Measurements from ENCODE around the gene KIF1B. TPM values are rescaled to one million over a fixed set of nuclear protein-coding genes. Genes with fewer than 3 reads are reported as not detected.

The KIF1B gene
- total and polyA plus RNA-seq, 9 of the 15 experiments (the other 6 are each of a cell fraction or from before 2014, with no cell fraction given): 2.8 to 19.8 (median 11.9) TPM

DNA sequence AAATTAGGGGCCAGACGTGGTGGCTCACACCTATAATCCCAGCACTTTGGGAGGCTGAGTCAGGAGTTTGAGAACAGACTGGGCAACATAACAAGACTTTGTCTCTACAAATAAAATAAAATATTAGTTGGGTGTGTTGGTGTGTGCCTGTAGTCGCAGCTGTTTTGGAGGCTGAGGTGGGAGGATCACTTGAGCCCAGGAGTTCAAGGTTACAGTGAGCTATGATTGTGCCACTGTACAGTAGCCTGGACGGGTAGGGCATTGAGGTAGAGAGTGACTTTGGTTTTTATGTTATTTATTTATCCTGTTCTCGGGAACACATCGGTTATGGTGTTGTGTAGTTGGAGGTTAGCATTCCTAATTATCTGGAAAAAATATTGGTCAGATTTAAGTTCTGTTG, 19.5 kb downstream of the KIF1B start (continued):
- TF ChIP-seq, protein P1, sequence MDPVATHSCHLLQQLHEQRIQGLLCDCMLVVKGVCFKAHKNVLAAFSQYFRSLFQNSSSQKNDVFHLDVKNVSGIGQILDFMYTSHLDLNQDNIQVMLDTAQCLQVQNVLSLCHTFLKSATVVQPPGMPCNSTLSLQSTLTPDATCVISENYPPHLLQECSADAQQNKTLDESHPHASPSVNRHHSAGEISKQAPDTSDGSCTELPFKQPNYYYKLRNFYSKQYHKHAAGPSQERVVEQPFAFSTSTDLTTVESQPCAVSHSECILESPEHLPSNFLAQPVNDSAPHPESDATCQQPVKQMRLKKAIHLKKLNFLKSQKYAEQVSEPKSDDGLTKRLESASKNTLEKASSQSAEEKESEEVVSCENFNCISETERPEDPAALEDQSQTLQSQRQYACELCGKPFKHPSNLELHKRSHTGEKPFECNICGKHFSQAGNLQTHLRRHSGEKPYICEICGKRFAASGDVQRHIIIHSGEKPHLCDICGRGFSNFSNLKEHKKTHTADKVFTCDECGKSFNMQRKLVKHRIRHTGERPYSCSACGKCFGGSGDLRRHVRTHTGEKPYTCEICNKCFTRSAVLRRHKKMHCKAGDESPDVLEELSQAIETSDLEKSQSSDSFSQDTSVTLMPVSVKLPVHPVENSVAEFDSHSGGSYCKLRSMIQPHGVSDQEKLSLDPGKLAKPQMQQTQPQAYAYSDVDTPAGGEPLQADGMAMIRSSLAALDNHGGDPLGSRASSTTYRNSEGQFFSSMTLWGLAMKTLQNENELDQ (CRISPR knock-in tag; IDR thresholded peaks at IDR 0.05; ENCODE audit: borderline replicate concordance): no peak
- TF ChIP-seq SETDB1 (IDR thresholded peaks at IDR 0.05; ENCODE audit: low read length): no peak
- no peak for TF ChIP-seq PML (IDR thresholded peaks at IDR 0.05; ENCODE audit: low read length)
- TF ChIP-seq ESRRA (IDR thresholded peaks at IDR 0.05; ENCODE audit: borderline replicate concordance, low read depth): no peak
- no peak for TF ChIP-seq GATAD2B (IDR thresholded peaks at IDR 0.05; ENCODE audit: borderline replicate concordance)

DNA sequence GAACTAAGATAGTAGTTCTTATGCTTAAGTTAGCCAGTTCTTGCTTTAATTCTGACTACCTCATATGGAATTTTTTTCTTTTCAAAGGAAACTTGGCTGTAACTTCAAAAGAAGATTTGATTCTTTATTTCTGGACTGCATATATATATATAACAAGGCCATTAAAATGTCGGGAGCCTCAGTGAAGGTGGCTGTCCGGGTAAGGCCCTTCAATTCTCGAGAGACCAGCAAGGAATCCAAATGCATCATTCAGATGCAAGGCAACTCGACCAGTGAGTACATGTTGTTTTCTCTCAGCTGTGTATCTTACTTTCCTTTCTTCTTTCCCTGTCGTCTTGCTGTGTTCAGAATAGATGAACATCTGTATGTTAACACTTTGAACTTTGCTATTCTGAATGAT, 21.8 kb downstream of the KIF1B start:
- Histone ChIP-seq H3K9me1 (ENCODE audit: control insufficient read depth, insufficient read depth, low read length) (no peaks in the 10 kb centered on the region), H3K9ac (ENCODE audit: insufficient read depth in 1 of 2, low read depth in 2 of 2, low read length in 2 of 2) (no peak overlapping the region), H3K27me3 (ENCODE audit: control insufficient read depth in 2 of 2, insufficient read depth in 2 of 2, low read length in 2 of 2) (no peaks in the 10 kb centered on the region), H3K9me3 (replicated peaks; ENCODE audit: control insufficient read depth, insufficient read depth, low read depth, low read length) (no peaks in the 10 kb centered on the region), H3K79me2 (ENCODE audit: control insufficient read depth, insufficient read depth, low read length) (peaks cover 7% of the 10 kb centered on the region; the same call in 1 of the 3 replicates), H3K4me2 (ENCODE audit: insufficient read depth, low read length) (no peak overlapping the region), H3K36me3 (ENCODE audit: control insufficient read depth, insufficient read depth, low read length) (no peaks in the 10 kb centered on the region), H3K27ac (ENCODE audit: extremely low read depth, low read depth, low read length) (no peak overlapping the region), H4K20me1 (replicated peaks; ENCODE audit: control insufficient read depth, insufficient read depth, low read length) (no peaks in the 10 kb centered on the region), H2AFZ (ENCODE audit: low read depth, low read length) (no peak overlapping the region), H3K4me3 (no peak overlapping the region), H3K4me1 (replicated peaks in 1 of 2; ENCODE audit: control insufficient read depth in 2 of 2, insufficient read depth in 2 of 2, low read length in 2 of 2) (no peaks in the 10 kb centered on the region)
- CTCF ChIA-PET (ENCODE audit: low intra/inter-chr PET ratio): no interaction called here
- ATAC-seq (no peak), FAIRE-seq (no peak), DNase-seq (ENCODE audit: extremely low read depth in 1 of 4, low spot score in 3 of 4) (no peak)
- TF ChIP-seq KDM2B (CRISPR knock-in tag; IDR thresholded peaks at IDR 0.05) (no peak), POLR2H (tag; IDR thresholded peaks at IDR 0.05; ENCODE audit: low read depth) (no peak), CBFA2T3 (IDR thresholded peaks at IDR 0.05) (no peak), ZNF695 (CRISPR knock-in tag; IDR thresholded peaks at IDR 0.05) (no peak), RFX1 (IDR thresholded peaks at IDR 0.05) (no peak), FOXM1 (IDR thresholded peaks at IDR 0.05; ENCODE audit: low read depth) (no peak), FOXM1 (CRISPR knock-in tag; IDR thresholded peaks at IDR 0.05; ENCODE audit: low read depth) (no peak)
- TF ChIP-seq, protein P2, sequence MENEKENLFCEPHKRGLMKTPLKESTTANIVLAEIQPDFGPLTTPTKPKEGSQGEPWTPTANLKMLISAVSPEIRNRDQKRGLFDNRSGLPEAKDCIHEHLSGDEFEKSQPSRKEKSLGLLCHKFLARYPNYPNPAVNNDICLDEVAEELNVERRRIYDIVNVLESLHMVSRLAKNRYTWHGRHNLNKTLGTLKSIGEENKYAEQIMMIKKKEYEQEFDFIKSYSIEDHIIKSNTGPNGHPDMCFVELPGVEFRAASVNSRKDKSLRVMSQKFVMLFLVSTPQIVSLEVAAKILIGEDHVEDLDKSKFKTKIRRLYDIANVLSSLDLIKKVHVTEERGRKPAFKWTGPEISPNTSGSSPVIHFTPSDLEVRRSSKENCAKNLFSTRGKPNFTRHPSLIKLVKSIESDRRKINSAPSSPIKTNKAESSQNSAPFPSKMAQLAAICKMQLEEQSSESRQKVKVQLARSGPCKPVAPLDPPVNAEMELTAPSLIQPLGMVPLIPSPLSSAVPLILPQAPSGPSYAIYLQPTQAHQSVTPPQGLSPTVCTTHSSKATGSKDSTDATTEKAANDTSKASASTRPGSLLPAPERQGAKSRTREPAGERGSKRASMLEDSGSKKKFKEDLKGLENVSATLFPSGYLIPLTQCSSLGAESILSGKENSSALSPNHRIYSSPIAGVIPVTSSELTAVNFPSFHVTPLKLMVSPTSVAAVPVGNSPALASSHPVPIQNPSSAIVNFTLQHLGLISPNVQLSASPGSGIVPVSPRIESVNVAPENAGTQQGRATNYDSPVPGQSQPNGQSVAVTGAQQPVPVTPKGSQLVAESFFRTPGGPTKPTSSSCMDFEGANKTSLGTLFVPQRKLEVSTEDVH (IDR thresholded peaks at IDR 0.05; ENCODE audit: low read depth, partially characterized antibody): no peak
- in situ Hi-C loops (cut with MboI) (no loop called here), intact Hi-C loops (cut with micrococcal nuclease) (no loop called here)
- 45% methylated on average over 5 of the region's 5 CpGs for WGBS (ENCODE audit: insufficient coverage, low coverage, missing lambda C conversion rate)
- BruUV-seq (replicated peaks): no TSS peak
- POLR2A ChIA-PET: no interaction called here
